ENCODE measurements around the gene ARID1B. TPM values are rescaled to one million over a fixed set of nuclear protein-coding genes. Genes with fewer than 3 reads are reported as not detected.

Gene ARID1B
- total and polyA plus RNA-seq, 10 of the 15 experiments (the other 5 are each of a cell fraction or from before 2014, with no cell fraction given), result 24.7 to 133 (median 54.6) TPM

DNA sequence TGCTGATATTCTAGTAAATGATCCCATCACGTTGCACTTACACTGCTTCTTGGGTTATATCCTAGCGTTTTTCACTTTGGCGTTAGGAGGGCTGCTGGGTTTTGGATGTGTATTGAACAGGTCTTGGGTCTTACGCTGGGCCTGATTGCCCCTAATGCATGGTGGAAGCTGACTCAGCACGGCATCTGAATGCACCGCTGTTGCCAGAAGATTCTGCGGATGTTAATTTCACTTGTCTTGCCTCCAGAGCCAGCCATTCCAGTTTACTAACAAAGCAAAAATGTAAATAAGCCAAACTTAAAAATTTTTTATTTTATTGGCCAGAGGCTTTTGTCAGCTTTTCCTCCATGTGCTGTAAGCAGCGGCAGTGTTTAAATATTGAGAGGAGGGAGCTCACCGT lies 312.7 kb downstream of the ARID1B start (continued):
- TF ChIP-seq YY1 (IDR thresholded peaks at IDR 0.05; ENCODE audit: low read depth, low read length), result no peak
- TF ChIP-seq ZBED1 (IDR thresholded peaks at IDR 0.05; ENCODE audit: borderline replicate concordance), result no peak
- TF ChIP-seq CBX5 (IDR thresholded peaks at IDR 0.05; ENCODE audit: low read depth), result no peak
- no peak for TF ChIP-seq ZSCAN29 (IDR thresholded peaks at IDR 0.05)
- no peak for TF ChIP-seq SMAD5 (IDR thresholded peaks at IDR 0.05; ENCODE audit: low read depth)
- TF ChIP-seq, protein P1, sequence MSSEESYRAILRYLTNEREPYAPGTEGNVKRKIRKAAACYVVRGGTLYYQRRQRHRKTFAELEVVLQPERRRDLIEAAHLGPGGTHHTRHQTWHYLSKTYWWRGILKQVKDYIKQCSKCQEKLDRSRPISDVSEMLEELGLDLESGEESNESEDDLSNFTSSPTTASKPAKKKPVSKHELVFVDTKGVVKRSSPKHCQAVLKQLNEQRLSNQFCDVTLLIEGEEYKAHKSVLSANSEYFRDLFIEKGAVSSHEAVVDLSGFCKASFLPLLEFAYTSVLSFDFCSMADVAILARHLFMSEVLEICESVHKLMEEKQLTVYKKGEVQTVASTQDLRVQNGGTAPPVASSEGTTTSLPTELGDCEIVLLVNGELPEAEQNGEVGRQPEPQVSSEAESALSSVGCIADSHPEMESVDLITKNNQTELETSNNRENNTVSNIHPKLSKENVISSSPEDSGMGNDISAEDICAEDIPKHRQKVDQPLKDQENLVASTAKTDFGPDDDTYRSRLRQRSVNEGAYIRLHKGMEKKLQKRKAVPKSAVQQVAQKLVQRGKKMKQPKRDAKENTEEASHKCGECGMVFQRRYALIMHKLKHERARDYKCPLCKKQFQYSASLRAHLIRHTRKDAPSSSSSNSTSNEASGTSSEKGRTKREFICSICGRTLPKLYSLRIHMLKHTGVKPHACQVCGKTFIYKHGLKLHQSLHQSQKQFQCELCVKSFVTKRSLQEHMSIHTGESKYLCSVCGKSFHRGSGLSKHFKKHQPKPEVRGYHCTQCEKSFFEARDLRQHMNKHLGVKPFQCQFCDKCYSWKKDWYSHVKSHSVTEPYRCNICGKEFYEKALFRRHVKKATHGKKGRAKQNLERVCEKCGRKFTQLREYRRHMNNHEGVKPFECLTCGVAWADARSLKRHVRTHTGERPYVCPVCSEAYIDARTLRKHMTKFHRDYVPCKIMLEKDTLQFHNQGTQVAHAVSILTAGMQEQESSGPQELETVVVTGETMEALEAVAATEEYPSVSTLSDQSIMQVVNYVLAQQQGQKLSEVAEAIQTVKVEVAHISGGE (CRISPR knock-in tag; IDR thresholded peaks at IDR 0.05), result no peak
- TF ChIP-seq, protein P2, sequence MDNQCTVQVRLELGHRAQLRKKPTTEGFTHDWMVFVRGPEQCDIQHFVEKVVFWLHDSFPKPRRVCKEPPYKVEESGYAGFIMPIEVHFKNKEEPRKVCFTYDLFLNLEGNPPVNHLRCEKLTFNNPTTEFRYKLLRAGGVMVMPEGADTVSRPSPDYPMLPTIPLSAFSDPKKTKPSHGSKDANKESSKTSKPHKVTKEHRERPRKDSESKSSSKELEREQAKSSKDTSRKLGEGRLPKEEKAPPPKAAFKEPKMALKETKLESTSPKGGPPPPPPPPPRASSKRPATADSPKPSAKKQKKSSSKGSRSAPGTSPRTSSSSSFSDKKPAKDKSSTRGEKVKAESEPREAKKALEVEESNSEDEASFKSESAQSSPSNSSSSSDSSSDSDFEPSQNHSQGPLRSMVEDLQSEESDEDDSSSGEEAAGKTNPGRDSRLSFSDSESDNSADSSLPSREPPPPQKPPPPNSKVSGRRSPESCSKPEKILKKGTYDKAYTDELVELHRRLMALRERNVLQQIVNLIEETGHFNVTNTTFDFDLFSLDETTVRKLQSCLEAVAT (IDR thresholded peaks at IDR 0.05), result no peak
- TF ChIP-seq NR2C1 (IDR thresholded peaks at IDR 0.05), result no peak
- TF ChIP-seq ETV6 (conservative IDR thresholded peaks at IDR 0.05 in 1 of 2, IDR thresholded peaks at IDR 0.05 in 1 of 2; ENCODE audit: borderline replicate concordance in 1 of 2, low read depth in 1 of 2), result no peak
- TF ChIP-seq ATF7 (IDR thresholded peaks at IDR 0.05; ENCODE audit: low read depth), result no peak
- no peak for TF ChIP-seq ZNF274 (IDR thresholded peaks at IDR 0.05; ENCODE audit: insufficient read depth, insufficient read length)
- TF ChIP-seq, protein P3, sequence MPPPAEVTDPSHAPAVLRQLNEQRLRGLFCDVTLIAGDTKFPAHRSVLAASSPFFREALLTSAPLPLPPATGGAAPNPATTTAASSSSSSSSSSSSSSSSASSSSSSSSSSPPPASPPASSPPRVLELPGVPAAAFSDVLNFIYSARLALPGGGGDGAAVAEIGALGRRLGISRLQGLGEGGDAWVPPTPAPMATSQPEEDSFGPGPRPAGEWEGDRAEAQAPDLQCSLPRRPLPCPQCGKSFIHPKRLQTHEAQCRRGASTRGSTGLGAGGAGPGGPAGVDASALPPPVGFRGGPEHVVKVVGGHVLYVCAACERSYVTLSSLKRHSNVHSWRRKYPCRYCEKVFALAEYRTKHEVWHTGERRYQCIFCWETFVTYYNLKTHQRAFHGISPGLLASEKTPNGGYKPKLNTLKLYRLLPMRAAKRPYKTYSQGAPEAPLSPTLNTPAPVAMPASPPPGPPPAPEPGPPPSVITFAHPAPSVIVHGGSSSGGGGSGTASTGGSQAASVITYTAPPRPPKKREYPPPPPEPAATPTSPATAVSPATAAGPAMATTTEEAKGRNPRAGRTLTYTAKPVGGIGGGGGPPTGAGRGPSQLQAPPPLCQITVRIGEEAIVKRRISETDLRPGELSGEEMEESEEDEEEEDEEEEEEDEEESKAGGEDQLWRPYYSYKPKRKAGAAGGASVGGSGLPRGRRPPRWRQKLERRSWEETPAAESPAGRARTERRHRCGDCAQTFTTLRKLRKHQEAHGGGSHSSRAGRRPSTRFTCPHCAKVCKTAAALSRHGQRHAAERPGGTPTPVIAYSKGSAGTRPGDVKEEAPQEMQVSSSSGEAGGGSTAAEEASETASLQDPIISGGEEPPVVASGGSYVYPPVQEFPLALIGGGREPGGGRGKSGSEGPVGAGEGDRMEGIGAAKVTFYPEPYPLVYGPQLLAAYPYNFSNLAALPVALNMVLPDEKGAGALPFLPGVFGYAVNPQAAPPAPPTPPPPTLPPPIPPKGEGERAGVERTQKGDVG (CRISPR knock-in tag; IDR thresholded peaks at IDR 0.05), result no peak

Data from GM12878 (cell line).